Keratinocyte (primary cell): ENCODE measurements around the gene GRK3. TPM values are rescaled to one million over a fixed set of nuclear protein-coding genes. Genes with fewer than 3 reads are reported as not detected.

Experiments
- DNase-seq: peaks from one replicate; pipeline ENCODE4 v3.0.0-alpha.2; 2011; ENCODE audit warnings: low read depth, missing footprints, low spot score
- FAIRE-seq: peaks from 2 replicates; lab custom pipeline; 2011; peaks lifted over from hg19 to GRCh38; lab: Jason Lieb, UNC
- H2AFZ ChIP-seq: 2 replicates; pipeline ENCODE4 v1.6.0; 2012; ENCODE audit warnings: low read length, control low read depth, inconsistent platforms; ENCODE audit not compliant: control insufficient read depth
- H3K27ac ChIP-seq: 2 replicates; pipeline ENCODE4 v1.5.1; 2011; ENCODE audit warnings: low read length; ENCODE audit not compliant: control insufficient read depth, insufficient read depth
- H3K27me3 ChIP-seq: 3 replicates; pipeline ENCODE4 v1.6.0; 2011; ENCODE audit warnings: low read length; ENCODE audit not compliant: control insufficient read depth, insufficient read depth; ENCODE audit errors: extremely low read depth
- H3K36me3 ChIP-seq, 2 experiments: 2 replicates in 1 of 2; 3 replicates in 1 of 2; pipeline ENCODE4 v1.5.1; 2011; ENCODE audit warnings: low read length in 2 of 2, mild to moderate bottlenecking in 1 of 2; ENCODE audit not compliant: control insufficient read depth in 2 of 2, insufficient read depth in 2 of 2; ENCODE audit errors: extremely low read depth in 1 of 2
- H3K4me1 ChIP-seq: 3 replicates; pipeline ENCODE4 v1.5.1; 2011; ENCODE audit warnings: low read length; ENCODE audit not compliant: control insufficient read depth, insufficient read depth; ENCODE audit errors: extremely low read depth
- H3K4me2 ChIP-seq: 3 replicates; pipeline ENCODE4 v1.6.0; 2011; ENCODE audit warnings: low read depth, low read length; ENCODE audit not compliant: control insufficient read depth, insufficient read depth; ENCODE audit errors: extremely low read depth
- H3K4me3 ChIP-seq, 3 experiments: fragments of 200-600 bp in 1 of 3; sonication (generic) in 1 of 3; 2 replicates in 2 of 3; 3 replicates in 1 of 3; pipeline ENCODE4 v1.5.1; 2011 to 2016; ENCODE audit warnings: low read length in 3 of 3, mild to moderate bottlenecking in 3 of 3, control low read depth in 2 of 3, inconsistent platforms in 1 of 3, low read depth in 1 of 3, mixed read lengths in 1 of 3, mixed run types in 1 of 3, moderate library complexity in 1 of 3; ENCODE audit not compliant: control insufficient read depth in 2 of 3, insufficient read depth in 2 of 3; ENCODE audit errors: extremely low read depth in 1 of 3
- H3K79me2 ChIP-seq: 2 replicates; pipeline ENCODE4 v1.6.0; 2012; ENCODE audit warnings: low read length; ENCODE audit not compliant: control insufficient read depth, insufficient read depth
- H3K9ac ChIP-seq: 3 replicates; pipeline ENCODE4 v1.6.0; 2011; ENCODE audit warnings: low read length; ENCODE audit not compliant: control insufficient read depth, insufficient read depth; ENCODE audit errors: extremely low read depth
- H3K9me1 ChIP-seq: 3 replicates; pipeline ENCODE4 v1.6.0; 2011; ENCODE audit warnings: low read length; ENCODE audit not compliant: control insufficient read depth, insufficient read depth; ENCODE audit errors: extremely low read depth
- H3K9me3 ChIP-seq: 2 replicates; pipeline ENCODE4 v1.5.1; 2012; ENCODE audit warnings: low read depth, low read length; ENCODE audit not compliant: control insufficient read depth
- H4K20me1 ChIP-seq: 3 replicates; pipeline ENCODE4 v1.6.0; 2011; ENCODE audit warnings: low read length; ENCODE audit not compliant: control insufficient read depth, insufficient read depth; ENCODE audit errors: extremely low read depth
- CTCF ChIP-seq, 3 experiments: IDR thresholded peaks in 1 of 3; conservative IDR thresholded peaks in 1 of 3; optimal IDR thresholded peaks in 1 of 3; 2 replicates in 2 of 3; 3 replicates in 1 of 3; pipeline versions ENCODE3 to v1.5.1; 2011; ENCODE audit warnings: low read length in 3 of 3, mild to moderate bottlenecking in 3 of 3, moderate library complexity in 2 of 3, control low read depth in 1 of 3, inconsistent platforms in 1 of 3; ENCODE audit not compliant: insufficient read depth in 2 of 3; ENCODE audit errors: extremely low read depth in 1 of 3
- EZH2 ChIP-seq: IDR thresholded peaks from one replicate; pipeline ENCODE4 v1.6.1; 2012; ENCODE audit warnings: inconsistent platforms, mild to moderate bottlenecking, low read length, moderate library complexity
- dilution Hi-C: fragments of 300-500 bp; cut with MboI; formaldehyde crosslinking; loops from one replicate; pipeline ENCODE4 v1.7.0; 2020; ENCODE audit warnings: low sequenced_read_pairs; ENCODE audit not compliant: extremely low pct_ligation_motif_present
- polyA plus RNA-seq, 5 experiments: library from polyadenylated mRNA; depleted of rRNA in 3 of 5; stranded (reverse) in 3 of 5; stranded (forward) in 1 of 5; unstranded in 1 of 5; fragments of >200 nt; gene quantifications; 1 replicate in 1 of 5; 2 replicates in 3 of 5; 3 replicates in 1 of 5; pipeline versions ENCODE4 v1.2.1 to v1.2.3, GENCODE V29; 2011 to 2012; ENCODE audit warnings: missing spikeins in 2 of 5, low read depth in 1 of 5, low replicate concordance in 1 of 5

The GRK3 gene
- polyA plus RNA-seq, 1 donor (not counting 4 experiments of a cell fraction or from before 2014, with no cell fraction given): 8.1 TPM

DNA sequence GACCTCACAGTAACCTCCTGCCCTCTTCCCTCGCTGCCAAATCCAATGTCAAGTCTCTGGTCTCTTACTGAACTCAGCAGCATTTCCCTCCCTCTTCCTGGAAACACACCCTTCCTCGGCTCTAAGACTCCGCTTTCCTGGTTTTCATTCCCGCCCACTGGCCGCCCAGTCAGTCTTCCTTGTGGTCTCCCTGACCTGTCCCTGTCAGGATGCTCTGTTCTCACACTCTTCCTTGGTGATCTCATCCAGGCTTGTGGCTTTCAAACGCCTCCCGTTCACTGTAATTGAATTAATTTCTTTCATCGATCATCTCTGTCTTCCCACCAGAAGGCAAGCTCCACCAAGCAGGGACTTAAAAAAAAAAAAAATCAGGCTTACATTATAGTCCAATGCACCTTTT is 211.1 kb downstream of the GRK3 start:
- DNase-seq (no peak), FAIRE-seq (no peak)
- Histone ChIP-seq H3K9ac (no peak overlapping the region), H3K4me3 (no peak overlapping the region), H3K9me3 (no peaks in the 10 kb centered on the region), H4K20me1 (no peaks in the 10 kb centered on the region), H3K9me1 (no peaks in the 10 kb centered on the region), H3K27me3 (no peaks in the 10 kb centered on the region), H3K79me2 (no peaks in the 10 kb centered on the region), H3K4me2 (no peak overlapping the region), H2AFZ (no peak overlapping the region), H3K4me1 (no peaks in the 10 kb centered on the region), H3K36me3 (no peaks in the 10 kb centered on the region), H3K27ac (no peak overlapping the region)
- TF ChIP-seq CTCF (optimal IDR thresholded peaks at IDR 0.05 in 1 of 3, IDR thresholded peaks at IDR 0.05 in 1 of 3, conservative IDR thresholded peaks at IDR 0.05 in 1 of 3; ENCODE audit: extremely low read depth in 1 of 3, insufficient read depth in 2 of 3, low read length in 3 of 3) (no peak), EZH2 (no peak)
- dilution Hi-C loops: no loop called here

DNA sequence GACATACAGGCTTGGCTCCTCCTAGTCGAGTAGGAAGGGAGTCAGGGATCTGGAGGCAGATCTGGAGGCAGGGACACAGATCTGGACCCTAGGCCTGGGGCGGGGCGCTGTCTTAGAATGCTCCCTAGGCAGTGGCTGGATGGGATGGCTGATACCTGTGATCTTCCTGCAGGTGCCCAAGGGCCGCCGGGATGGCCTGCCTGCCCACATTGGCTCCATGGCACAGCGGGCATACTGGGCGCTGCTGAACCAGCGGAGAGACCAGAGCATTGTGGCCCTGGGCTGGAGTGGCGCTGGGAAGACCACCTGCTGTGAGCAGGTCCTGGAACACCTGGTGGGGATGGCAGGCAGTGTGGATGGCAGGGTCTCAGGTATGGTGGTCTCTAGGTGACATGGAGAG is 212.9 kb downstream of the GRK3 start:
- TF ChIP-seq CTCF (optimal IDR thresholded peaks at IDR 0.05 in 1 of 3, IDR thresholded peaks at IDR 0.05 in 1 of 3, conservative IDR thresholded peaks at IDR 0.05 in 1 of 3; ENCODE audit: extremely low read depth in 1 of 3, insufficient read depth in 2 of 3, low read length in 3 of 3): no peak
- no peak for TF ChIP-seq EZH2
- no peak for DNase-seq
- H3K4me1 ChIP-seq: no peaks in the 10 kb centered on the region
- H3K36me3 ChIP-seq: no peaks in the 10 kb centered on the region
- no peak overlapping the region for H2AFZ ChIP-seq
- H3K9me3 ChIP-seq: no peaks in the 10 kb centered on the region
- no peaks in the 10 kb centered on the region for H3K79me2 ChIP-seq
- H3K4me3 ChIP-seq: no peak overlapping the region
- no peak for FAIRE-seq
- H3K9ac ChIP-seq: no peak overlapping the region
- H3K27me3 ChIP-seq: no peaks in the 10 kb centered on the region
- H3K4me2 ChIP-seq: no peak overlapping the region
- H4K20me1 ChIP-seq: no peaks in the 10 kb centered on the region
- dilution Hi-C loops: no loop called here
- H3K9me1 ChIP-seq: no peaks in the 10 kb centered on the region
- H3K27ac ChIP-seq: no peak overlapping the region
